ENCODE measurements around the gene OSBP.
A peak's percentile ranks its signal among the peaks of the same experiment; 100 is the strongest.

GRCh38 chr11:59560290-59560701 is 55.3 kb downstream of the OSBP start:
- TF ChIP-seq CTCF (IDR thresholded peaks at IDR 0.05; ENCODE audit: extremely low read depth in 1 of 2, insufficient read depth in 1 of 2, low read depth in 1 of 2, low read length in 2 of 2) (no peak), MAX (IDR thresholded peaks at IDR 0.05; ENCODE audit: insufficient read depth, insufficient read length) (no peak), POLR2AphosphoS5 (IDR thresholded peaks at IDR 0.05; ENCODE audit: insufficient read depth, low read depth, low read length) (peak; percentile 5)
